Measurements from ENCODE around the gene LEMD3.

GRCh38 chr12:65156366-65156841 is 13.0 kb upstream of the LEMD3 start:
- TF ChIP-seq EZH2 (IDR thresholded peaks at IDR 0.05; ENCODE audit: low read depth, unreplicated experiment) (no peak), NANOG (IDR thresholded peaks at IDR 0.05; ENCODE audit: borderline replicate concordance) (no peak), POLR2AphosphoS5 (IDR thresholded peaks at IDR 0.05; ENCODE audit: low read depth) (no peak), EZH2phosphoT487 (IDR thresholded peaks at IDR 0.05; ENCODE audit: unreplicated experiment) (no peak), JUNB (IDR thresholded peaks at IDR 0.05; ENCODE audit: unreplicated experiment) (no peak), REST (IDR thresholded peaks at IDR 0.05; ENCODE audit: unreplicated experiment) (no peak), CREB1 (CRISPR knock-in tag; IDR thresholded peaks at IDR 0.05; ENCODE audit: low read depth) (no peak), ZNF331 (CRISPR knock-in tag; IDR thresholded peaks at IDR 0.05; ENCODE audit: low read depth) (no peak), STAT1 (IDR thresholded peaks at IDR 0.05; ENCODE audit: unreplicated experiment) (no peak)
- TF ChIP-seq, protein P1, sequence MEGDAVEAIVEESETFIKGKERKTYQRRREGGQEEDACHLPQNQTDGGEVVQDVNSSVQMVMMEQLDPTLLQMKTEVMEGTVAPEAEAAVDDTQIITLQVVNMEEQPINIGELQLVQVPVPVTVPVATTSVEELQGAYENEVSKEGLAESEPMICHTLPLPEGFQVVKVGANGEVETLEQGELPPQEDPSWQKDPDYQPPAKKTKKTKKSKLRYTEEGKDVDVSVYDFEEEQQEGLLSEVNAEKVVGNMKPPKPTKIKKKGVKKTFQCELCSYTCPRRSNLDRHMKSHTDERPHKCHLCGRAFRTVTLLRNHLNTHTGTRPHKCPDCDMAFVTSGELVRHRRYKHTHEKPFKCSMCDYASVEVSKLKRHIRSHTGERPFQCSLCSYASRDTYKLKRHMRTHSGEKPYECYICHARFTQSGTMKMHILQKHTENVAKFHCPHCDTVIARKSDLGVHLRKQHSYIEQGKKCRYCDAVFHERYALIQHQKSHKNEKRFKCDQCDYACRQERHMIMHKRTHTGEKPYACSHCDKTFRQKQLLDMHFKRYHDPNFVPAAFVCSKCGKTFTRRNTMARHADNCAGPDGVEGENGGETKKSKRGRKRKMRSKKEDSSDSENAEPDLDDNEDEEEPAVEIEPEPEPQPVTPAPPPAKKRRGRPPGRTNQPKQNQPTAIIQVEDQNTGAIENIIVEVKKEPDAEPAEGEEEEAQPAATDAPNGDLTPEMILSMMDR (conservative IDR thresholded peaks at IDR 0.05; ENCODE audit: low read depth in 2 of 2), result no peak
- TF ChIP-seq, protein P2, sequence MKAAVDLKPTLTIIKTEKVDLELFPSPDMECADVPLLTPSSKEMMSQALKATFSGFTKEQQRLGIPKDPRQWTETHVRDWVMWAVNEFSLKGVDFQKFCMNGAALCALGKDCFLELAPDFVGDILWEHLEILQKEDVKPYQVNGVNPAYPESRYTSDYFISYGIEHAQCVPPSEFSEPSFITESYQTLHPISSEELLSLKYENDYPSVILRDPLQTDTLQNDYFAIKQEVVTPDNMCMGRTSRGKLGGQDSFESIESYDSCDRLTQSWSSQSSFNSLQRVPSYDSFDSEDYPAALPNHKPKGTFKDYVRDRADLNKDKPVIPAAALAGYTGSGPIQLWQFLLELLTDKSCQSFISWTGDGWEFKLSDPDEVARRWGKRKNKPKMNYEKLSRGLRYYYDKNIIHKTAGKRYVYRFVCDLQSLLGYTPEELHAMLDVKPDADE (IDR thresholded peaks at IDR 0.05), result no peak
